ENCODE measurements around the gene APMAP.

The APMAP gene

GRCh38 chr20:24992487-24993205 lies at the start of gene APMAP:
Gene APMAP, minus strand, starts transcription at chr20:24992751. Its CDS starts 63 bp downstream, at chr20:24992688.
- in situ Hi-C loops (cut with MboI; ENCODE audit: low sequenced_read_pairs), result loop anchor here (10.0 kb wide), 2 partner anchors 182 to 412 kb away; partner anchors contain the start of gene GINS1

GRCh38 chr20:25041813-25042530 lies 49.4 kb upstream of the APMAP start:
- in situ Hi-C loops (cut with MboI; ENCODE audit: low sequenced_read_pairs), result loop anchor here (25.0 kb wide), 1 partner anchor 105 kb away; the partner anchor contains the start of gene CST7

GRCh38 chr20:25040438-25040831 lies 47.9 kb upstream of the APMAP start:
- in situ Hi-C loops (cut with MboI; ENCODE audit: low sequenced_read_pairs), result loop anchor here (25.0 kb wide), 1 partner anchor 103 kb away; the partner anchor contains the start of gene CST7

GRCh38 chr20:25039697-25040437 lies 47.3 kb upstream of the APMAP start:
- in situ Hi-C loops (cut with MboI; ENCODE audit: low sequenced_read_pairs), result loop anchor here (25.0 kb wide), 1 partner anchor 103 kb away; the partner anchor contains the start of gene CST7

GRCh38 chr20:25038591-25039015 lies 46.1 kb upstream of the APMAP start:
- in situ Hi-C loops (cut with MboI; ENCODE audit: low sequenced_read_pairs), result loop anchor here (25.0 kb wide), 1 partner anchor 101 kb away; the partner anchor contains the start of gene CST7

GRCh38 chr20:25038103-25038410 lies 45.5 kb upstream of the APMAP start:
- in situ Hi-C loops (cut with MboI; ENCODE audit: low sequenced_read_pairs), result loop anchor here (25.0 kb wide), 1 partner anchor 101 kb away; the partner anchor contains the start of gene CST7

- in situ Hi-C loops (cut with MboI; ENCODE audit: low sequenced_read_pairs), result loop anchor here (25.0 kb wide), 1 partner anchor 100 kb away; the partner anchor contains the start of gene CST7
Measured at GRCh38 chr20:25037288-25038102, 44.9 kb upstream of the APMAP start.

- in situ Hi-C loops (cut with MboI; ENCODE audit: low sequenced_read_pairs), result loop anchor here (25.0 kb wide), 1 partner anchor 99 kb away; the partner anchor contains the start of gene CST7
Measured at GRCh38 chr20:25036331-25036936, 43.9 kb upstream of the APMAP start.

GRCh38 chr20:25035921-25036320 lies 43.4 kb upstream of the APMAP start:
- in situ Hi-C loops (cut with MboI; ENCODE audit: low sequenced_read_pairs), result loop anchor here (25.0 kb wide), 1 partner anchor 99 kb away; the partner anchor contains the start of gene CST7

- in situ Hi-C loops (cut with MboI; ENCODE audit: low sequenced_read_pairs), result loop anchor here (25.0 kb wide), 1 partner anchor 97 kb away; the partner anchor contains the start of gene CST7
Measured at GRCh38 chr20:25033924-25034300, 41.4 kb upstream of the APMAP start.

- in situ Hi-C loops (cut with MboI; ENCODE audit: low sequenced_read_pairs), result loop anchor here (25.0 kb wide), 1 partner anchor 96 kb away; the partner anchor contains the start of gene CST7
Measured at GRCh38 chr20:25033265-25033923, 40.8 kb upstream of the APMAP start.

GRCh38 chr20:25032478-25033264 lies 40.1 kb upstream of the APMAP start:
- in situ Hi-C loops (cut with MboI; ENCODE audit: low sequenced_read_pairs), result loop anchor here (25.0 kb wide), 1 partner anchor 95 kb away; the partner anchor contains the start of gene CST7

- in situ Hi-C loops (cut with MboI; ENCODE audit: low sequenced_read_pairs), result loop anchor here (25.0 kb wide), 1 partner anchor 95 kb away; the partner anchor contains the start of gene CST7
Measured at GRCh38 chr20:25032065-25032477, 39.5 kb upstream of the APMAP start.

GRCh38 chr20:25031241-25031640 lies 38.7 kb upstream of the APMAP start:
- in situ Hi-C loops (cut with MboI; ENCODE audit: low sequenced_read_pairs), result loop anchor here (25.0 kb wide), 1 partner anchor 94 kb away; the partner anchor contains the start of gene CST7

GRCh38 chr20:25030649-25031207 lies 38.2 kb upstream of the APMAP start:
- in situ Hi-C loops (cut with MboI; ENCODE audit: low sequenced_read_pairs), result loop anchor here (25.0 kb wide), 1 partner anchor 93 kb away; the partner anchor contains the start of gene CST7

GRCh38 chr20:25030007-25030648 lies 37.6 kb upstream of the APMAP start:
- in situ Hi-C loops (cut with MboI; ENCODE audit: low sequenced_read_pairs), result loop anchor here (25.0 kb wide), 1 partner anchor 93 kb away; the partner anchor contains the start of gene CST7

Data from HL-60/S4 treated with retinoic acid at 250 ng/mL for 4 days and 3 days (cell line).